HG03139 (cell line): Measurements from ENCODE around the gene KIF3A.

ENCODE experiments used
- ATAC-seq: cut with Tn5 transposase; IDR thresholded peaks from one replicate; pipeline ENCODE4 v1.9.1; 2021; ENCODE audit not compliant: unreplicated experiment

Gene KIF3A

GRCh38 chr5:132754947-132755346, 17.6 kb upstream of the KIF3A start:
- no peak for ATAC-seq

- no peak for ATAC-seq
Observed at GRCh38 chr5:132754111-132754510, 16.8 kb upstream of the KIF3A start.

- ATAC-seq, result no peak
Observed at GRCh38 chr5:132753135-132753987, 16.0 kb upstream of the KIF3A start.

GRCh38 chr5:132752581-132753125, 15.3 kb upstream of the KIF3A start:
- ATAC-seq, result no peak

GRCh38 chr5:132751971-132752580, 14.7 kb upstream of the KIF3A start:
- ATAC-seq, result no peak

GRCh38 chr5:132751444-132751843, 14.1 kb upstream of the KIF3A start:
- no peak for ATAC-seq

- no peak for ATAC-seq
Observed at GRCh38 chr5:132750471-132751230, 13.3 kb upstream of the KIF3A start.

- ATAC-seq, result no peak
Observed at GRCh38 chr5:132749506-132749905, 12.2 kb upstream of the KIF3A start.

- no peak for ATAC-seq
Observed at GRCh38 chr5:132748522-132749000, 11.2 kb upstream of the KIF3A start.

GRCh38 chr5:132747616-132748440, 10.5 kb upstream of the KIF3A start:
- no peak for ATAC-seq

GRCh38 chr5:132746954-132747615, 9.7 kb upstream of the KIF3A start, which contains the start of gene CCNI2:
Gene CCNI2 (plus strand): TSS chr5:132747426. CDS start chr5:132747496, 70 bp downstream.
- no peak for ATAC-seq

- ATAC-seq, result no peak
Observed at GRCh38 chr5:132746592-132746953, 9.2 kb upstream of the KIF3A start.

GRCh38 chr5:132744659-132745058, 7.3 kb upstream of the KIF3A start:
- ATAC-seq, result no peak

- ATAC-seq, result no peak
Observed at GRCh38 chr5:132742626-132743025, 5.3 kb upstream of the KIF3A start.

GRCh38 chr5:132742158-132742557, 4.8 kb upstream of the KIF3A start:
- no peak for ATAC-seq

- ATAC-seq, result no peak
Observed at GRCh38 chr5:132739232-132739631, 1.9 kb upstream of the KIF3A start.

GRCh38 chr5:132737982-132738681, 786 bp upstream of the KIF3A start:
- ATAC-seq, result no peak

GRCh38 chr5:132734687-132735086, 2.7 kb downstream of the KIF3A start:
- ATAC-seq, result no peak

GRCh38 chr5:132733499-132734148, 3.7 kb downstream of the KIF3A start:
- ATAC-seq, result no peak
